IPS-15b (cell line): ENCODE results near the gene SNAP91.
"Not testable (repeated sequence)": the region's sequence is repeated elsewhere in the genome, so short reads cannot be mapped to it uniquely, and the experiment has no call there.

Experiments
- H3K27me3 ChIP-seq: one replicate; pipeline ENCODE4 v1.6.1; 2013; ENCODE audit warnings: low read length; ENCODE audit not compliant: control insufficient read depth, insufficient read depth
- H3K36me3 ChIP-seq: one replicate; pipeline ENCODE4 v1.6.1; 2013; ENCODE audit warnings: low read length; ENCODE audit not compliant: control insufficient read depth, insufficient read depth
- H3K4me1 ChIP-seq: one replicate; pipeline ENCODE4 v1.6.1; 2013; ENCODE audit warnings: mild to moderate bottlenecking, low read length; ENCODE audit not compliant: control insufficient read depth, insufficient read depth
- H3K4me3 ChIP-seq: one replicate; pipeline ENCODE4 v1.5.1; 2013; ENCODE audit warnings: low read depth, low read length
- H3K9ac ChIP-seq: one replicate; pipeline ENCODE4 v1.6.1; 2013; ENCODE audit warnings: low read depth, mild to moderate bottlenecking, low read length
- H3K9me3 ChIP-seq: one replicate; pipeline ENCODE4 v1.6.1; 2013; ENCODE audit warnings: mild to moderate bottlenecking, low read length; ENCODE audit not compliant: control insufficient read depth, insufficient read depth

SNAP91 gene

GRCh38 chr6:83708970-83709747, at the start of gene SNAP91:
TSS of gene SNAP91 (minus strand) at chr6:83709101. CDS start at chr6:83707927, 1,174 bp downstream.
- Histone ChIP-seq H3K4me3 (peak within 1 kb of the TSS; percentile 77), H3K27me3 (peaks cover 42% of the 10 kb centered on the region), H3K36me3 (no peaks in the 10 kb centered on the region), H3K9me3 (no peaks in the 10 kb centered on the region), H3K9ac (no peak within 1 kb of the TSS), H3K4me1 (no peaks in the 10 kb centered on the region)

- no peak overlapping the region for H3K4me3 ChIP-seq
- no peaks in the 10 kb centered on the region for H3K4me1 ChIP-seq
- no peaks in the 10 kb centered on the region for H3K27me3 ChIP-seq
- no peaks in the 10 kb centered on the region for H3K9me3 ChIP-seq
- H3K36me3 ChIP-seq = no peaks in the 10 kb centered on the region
- H3K9ac ChIP-seq = no peak overlapping the region
These were observed 49.6 kb upstream of the SNAP91 start for GRCh38 chr6:83758533-83758932.

GRCh38 chr6:83757021-83757420, 48.1 kb upstream of the SNAP91 start:
- H3K36me3 ChIP-seq = no peaks in the 10 kb centered on the region
- no peaks in the 10 kb centered on the region for H3K9me3 ChIP-seq
- no peaks in the 10 kb centered on the region for H3K27me3 ChIP-seq
- H3K9ac ChIP-seq = no peak overlapping the region
- no peaks in the 10 kb centered on the region for H3K4me1 ChIP-seq
- no peak overlapping the region for H3K4me3 ChIP-seq

- Histone ChIP-seq H3K4me3 (no peak overlapping the region), H3K27me3 (no peaks in the 10 kb centered on the region), H3K9ac (no peak overlapping the region), H3K9me3 (no peaks in the 10 kb centered on the region), H3K4me1 (no peaks in the 10 kb centered on the region), H3K36me3 (no peaks in the 10 kb centered on the region)
These were observed 47.7 kb upstream of the SNAP91 start for GRCh38 chr6:83756565-83756964.

GRCh38 chr6:83752375-83752774, 43.5 kb upstream of the SNAP91 start:
- H3K27me3 ChIP-seq, H3K4me3 ChIP-seq, H3K9me3 ChIP-seq, H3K9ac ChIP-seq, H3K36me3 ChIP-seq, H3K4me1 ChIP-seq: not testable (repeated sequence)

- no peaks in the 10 kb centered on the region for H3K27me3 ChIP-seq
- no peak overlapping the region for H3K4me3 ChIP-seq
- H3K36me3 ChIP-seq = no peaks in the 10 kb centered on the region
- H3K9me3 ChIP-seq = no peaks in the 10 kb centered on the region
- H3K9ac ChIP-seq = no peak overlapping the region
- H3K4me1 ChIP-seq = no peaks in the 10 kb centered on the region
These were observed 32.2 kb upstream of the SNAP91 start for GRCh38 chr6:83741089-83741488.

- Histone ChIP-seq H3K36me3 (no peaks in the 10 kb centered on the region), H3K4me3 (no peak overlapping the region), H3K27me3 (no peaks in the 10 kb centered on the region), H3K4me1 (no peaks in the 10 kb centered on the region), H3K9me3 (no peaks in the 10 kb centered on the region), H3K9ac (no peak overlapping the region)
These were observed 26.6 kb upstream of the SNAP91 start for GRCh38 chr6:83735461-83735860.

GRCh38 chr6:83729871-83730270, 21.0 kb upstream of the SNAP91 start:
- Histone ChIP-seq H3K4me1 (no peaks in the 10 kb centered on the region), H3K4me3 (no peak overlapping the region), H3K9me3 (no peaks in the 10 kb centered on the region), H3K27me3 (no peaks in the 10 kb centered on the region), H3K36me3 (no peaks in the 10 kb centered on the region), H3K9ac (no peak overlapping the region)

GRCh38 chr6:83722876-83723275, 14.0 kb upstream of the SNAP91 start:
- no peaks in the 10 kb centered on the region for H3K9me3 ChIP-seq
- H3K27me3 ChIP-seq = no peaks in the 10 kb centered on the region
- H3K36me3 ChIP-seq = no peaks in the 10 kb centered on the region
- no peak overlapping the region for H3K9ac ChIP-seq
- no peak overlapping the region for H3K4me3 ChIP-seq
- no peaks in the 10 kb centered on the region for H3K4me1 ChIP-seq

- H3K4me1 ChIP-seq = no peaks in the 10 kb centered on the region
- H3K4me3 ChIP-seq = no peak overlapping the region
- H3K27me3 ChIP-seq = no peaks in the 10 kb centered on the region
- H3K9me3 ChIP-seq = no peaks in the 10 kb centered on the region
- H3K9ac ChIP-seq = no peak overlapping the region
- no peaks in the 10 kb centered on the region for H3K36me3 ChIP-seq
These were observed 8.9 kb upstream of the SNAP91 start for GRCh38 chr6:83717809-83718208.

GRCh38 chr6:83711958-83712357, 3.1 kb upstream of the SNAP91 start:
- H3K36me3 ChIP-seq = no peaks in the 10 kb centered on the region
- no peak overlapping the region for H3K4me3 ChIP-seq
- no peaks in the 10 kb centered on the region for H3K9me3 ChIP-seq
- H3K4me1 ChIP-seq = no peaks in the 10 kb centered on the region
- H3K9ac ChIP-seq = no peak overlapping the region
- H3K27me3 ChIP-seq = peaks cover 32% of the 10 kb centered on the region

- H3K36me3 ChIP-seq = no peaks in the 10 kb centered on the region
- no peak overlapping the region for H3K9ac ChIP-seq
- H3K9me3 ChIP-seq = no peaks in the 10 kb centered on the region
- peaks cover 42% of the 10 kb centered on the region for H3K27me3 ChIP-seq
- no peaks in the 10 kb centered on the region for H3K4me1 ChIP-seq
- H3K4me3 ChIP-seq = peak overlapping the region; percentile 68
These were observed 798 bp upstream of the SNAP91 start for GRCh38 chr6:83709748-83710050.
